HT1080 (cell line): ENCODE data around the gene PTK6. TPM values are rescaled to one million over a fixed set of nuclear protein-coding genes. Genes with fewer than 3 reads are reported as not detected.
"Not testable (repeated sequence)": the region's sequence is repeated elsewhere in the genome, so short reads cannot be mapped to it uniquely, and the experiment has no call there.

ENCODE experiments used
- DNase-seq: peaks from one replicate; pipeline ENCODE4 v3.0.0-alpha.2; 2015; ENCODE audit warnings: low read depth
- total RNA-seq: library from RNA; depleted of rRNA; stranded (reverse); fragments of >200 nt; shearing (Covaris generic); gene quantifications from 2 replicates; pipeline ENCODE4 v1.2.3, GENCODE V29; 2014

The PTK6 gene
- total RNA-seq, 1 experiment from 2014 or later, result not detected

- DNase-seq, result not testable (repeated sequence)
Measured at GRCh38 chr20:63559485-63560332, 22.5 kb upstream of the PTK6 start.

GRCh38 chr20:63558804-63559484 lies 21.8 kb upstream of the PTK6 start:
- DNase-seq, result no peak

DNA sequence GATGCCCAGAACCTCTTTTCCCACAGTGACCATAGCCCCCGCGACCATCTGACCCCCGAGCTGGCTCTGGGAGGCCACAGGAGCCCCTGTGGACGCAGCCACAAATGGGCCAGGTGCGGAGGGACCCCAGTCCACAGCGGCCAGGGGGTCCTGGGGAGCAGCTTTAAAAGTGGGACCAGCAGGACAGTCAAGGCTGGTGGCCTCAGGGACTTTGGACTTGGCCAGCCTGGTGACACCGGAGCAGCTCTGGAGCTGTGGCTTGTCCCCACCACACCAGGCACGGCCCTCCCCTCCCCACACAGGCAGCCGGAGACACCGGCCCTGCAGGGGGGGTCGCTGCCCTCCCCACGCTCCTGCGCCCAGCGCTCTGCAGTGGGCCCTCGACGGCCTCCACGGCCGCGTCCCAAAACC lies 20.3 kb upstream of the PTK6 start:
- no peak for DNase-seq

- no peak for DNase-seq
Measured at GRCh38 chr20:63556873-63557478, 19.8 kb upstream of the PTK6 start.

GRCh38 chr20:63555661-63556381 lies 18.6 kb upstream of the PTK6 start:
- DNase-seq, result no peak

DNA sequence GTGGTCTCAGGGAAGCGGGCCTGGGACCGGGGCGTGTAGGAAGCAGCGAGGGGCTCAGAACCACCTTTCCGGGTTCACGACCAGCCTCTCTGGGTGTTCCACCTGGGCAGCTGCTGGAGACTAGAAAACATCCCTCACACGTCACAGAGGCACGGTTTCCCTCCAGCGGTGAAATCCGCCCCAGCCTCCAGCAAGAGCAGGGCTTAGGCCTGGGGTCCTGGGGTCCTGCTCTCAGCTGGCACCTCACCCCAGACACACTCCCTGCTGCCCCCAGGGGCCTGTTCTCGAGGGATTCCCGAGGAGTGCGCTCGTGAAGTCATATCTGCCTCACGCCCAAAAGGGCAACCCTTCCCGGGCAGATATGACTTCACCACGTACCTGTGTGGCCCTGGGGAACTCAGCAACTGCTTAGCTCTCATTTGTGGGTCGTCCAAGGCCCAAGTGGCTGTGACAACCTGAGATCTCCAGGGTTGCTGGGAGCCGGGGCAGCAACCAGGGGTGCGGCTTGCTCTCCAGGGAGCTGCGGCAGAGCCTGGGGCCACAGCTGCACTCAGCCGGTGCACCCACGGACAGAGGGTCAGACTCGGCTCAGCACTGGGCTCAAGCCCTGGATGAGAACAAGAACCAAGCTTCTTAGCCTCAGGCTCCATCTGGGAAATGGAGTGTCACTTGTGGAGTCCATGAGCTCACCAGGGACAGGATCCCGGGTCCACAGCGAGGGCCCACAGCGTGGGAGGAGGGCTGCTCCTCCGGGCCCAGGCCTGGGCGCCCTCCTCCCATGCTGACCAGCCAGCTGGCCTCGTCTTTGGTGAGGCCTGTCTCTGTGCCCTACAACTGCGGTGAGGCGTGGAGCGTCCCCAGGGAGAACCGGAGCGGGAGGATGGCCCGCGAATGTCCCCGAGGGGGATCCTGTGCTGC lies 17.4 kb upstream of the PTK6 start:
- no peak for DNase-seq

GRCh38 chr20:63553933-63554290 lies 16.7 kb upstream of the PTK6 start, which contains the start of gene FNDC11:
Gene FNDC11, plus strand, starts transcription at chr20:63554159. Its CDS starts 1,505 bp downstream, at chr20:63555664.
- DNase-seq, result no peak

DNA sequence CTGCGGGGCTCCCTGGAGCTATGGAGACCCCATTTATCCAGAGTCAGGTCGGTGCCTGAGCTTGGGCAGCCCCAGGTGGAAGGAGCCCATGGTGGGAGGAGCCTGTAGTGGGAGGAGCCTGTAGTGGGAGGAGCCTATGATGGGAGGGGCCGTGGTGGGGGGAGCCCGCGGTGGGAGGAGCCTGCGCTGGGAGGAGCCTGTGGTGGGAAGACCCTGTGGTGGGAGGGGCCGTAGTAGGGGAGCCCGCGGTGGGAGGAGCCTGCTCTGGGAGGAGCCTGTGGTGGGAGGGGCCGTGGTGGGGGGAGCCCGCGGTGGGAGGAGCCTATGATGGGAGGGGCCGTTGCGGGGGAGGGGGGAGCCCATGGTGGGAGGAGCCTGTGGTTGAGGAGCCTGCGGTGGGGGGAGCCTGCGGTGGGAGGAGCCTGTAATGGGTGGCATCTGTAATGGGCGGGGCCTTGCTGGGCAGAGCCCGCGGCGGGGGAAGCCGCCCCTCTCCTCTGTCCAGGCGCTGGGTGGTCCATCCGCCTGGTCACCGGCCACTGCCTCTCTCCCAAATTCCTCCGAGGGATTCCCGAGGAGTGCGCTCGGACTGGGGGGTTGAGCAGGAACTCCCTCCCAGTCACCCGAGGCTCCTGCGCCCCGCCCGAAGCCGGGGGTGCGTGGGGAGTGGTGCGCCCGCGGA lies 16.2 kb upstream of the PTK6 start:
- DNase-seq, result no peak

DNA sequence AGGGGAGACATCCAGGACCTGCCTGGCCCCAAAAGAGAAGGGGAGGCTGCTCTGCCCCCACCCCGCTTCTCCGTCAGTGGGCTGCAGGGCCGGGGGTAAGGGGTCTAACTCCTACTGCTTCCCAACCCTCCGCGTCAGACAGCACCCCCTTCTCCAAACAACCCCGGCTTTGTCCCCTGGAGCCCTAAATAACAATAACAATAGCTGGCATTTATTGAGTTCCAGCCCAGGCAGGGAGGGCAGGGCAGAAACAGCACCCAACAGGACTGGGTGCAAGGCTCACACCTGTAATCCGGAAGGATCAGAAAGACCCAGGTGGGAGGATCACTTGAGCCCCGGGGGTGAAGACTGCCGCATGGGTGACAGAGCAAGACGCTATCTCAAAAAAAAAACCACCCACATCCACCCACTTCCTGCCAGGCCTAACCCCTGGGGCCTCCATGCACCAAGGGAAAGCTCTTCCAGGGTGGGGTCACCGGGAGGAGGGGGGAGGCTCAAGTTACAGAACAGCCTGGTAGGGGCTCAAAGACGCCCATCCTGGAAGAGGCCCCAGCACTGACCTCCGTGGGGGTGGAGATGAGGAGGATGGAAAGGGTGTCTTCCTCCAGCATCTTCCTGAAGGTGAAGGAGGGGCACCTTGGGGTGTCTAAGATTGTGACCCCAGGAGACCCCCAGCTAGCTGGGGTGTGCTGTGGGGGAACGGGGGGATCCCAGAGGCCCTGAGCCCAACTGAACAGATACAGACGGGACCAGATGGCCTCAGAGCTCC lies 15.5 kb upstream of the PTK6 start:
- no peak for DNase-seq

- no peak for DNase-seq
Measured at GRCh38 chr20:63551068-63551467, 13.9 kb upstream of the PTK6 start.

GRCh38 chr20:63549679-63550282 lies 12.6 kb upstream of the PTK6 start:
- DNase-seq, result no peak

GRCh38 chr20:63549019-63549418 lies 11.8 kb upstream of the PTK6 start:
- DNase-seq, result no peak

DNA sequence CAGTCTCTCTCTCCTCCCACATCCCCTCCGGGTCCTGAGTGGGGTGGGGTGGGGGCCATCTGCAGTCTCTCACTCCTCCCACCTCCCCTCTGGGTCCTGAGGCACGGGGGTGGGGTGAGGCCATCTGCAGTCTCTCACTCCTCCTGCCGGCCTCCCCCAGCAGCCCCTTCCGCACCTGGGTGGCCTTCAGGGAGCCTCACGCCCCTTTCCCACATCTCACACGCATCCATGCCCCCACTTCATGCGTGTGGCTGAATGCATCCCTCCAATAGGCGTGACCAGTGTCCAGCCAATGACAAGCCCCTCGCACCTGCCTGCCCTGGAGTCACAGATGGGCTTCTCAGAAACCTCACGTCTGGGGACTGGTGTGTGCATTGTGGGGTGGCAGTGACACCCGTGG lies 11.4 kb upstream of the PTK6 start:
- no peak for DNase-seq

GRCh38 chr20:63547725-63548480 lies 10.7 kb upstream of the PTK6 start, which contains the start of gene SRMS:
Gene SRMS, minus strand, starts transcription at chr20:63547749. Its CDS starts 286 bp downstream, at chr20:63547463.
- DNase-seq, result no peak

DNA sequence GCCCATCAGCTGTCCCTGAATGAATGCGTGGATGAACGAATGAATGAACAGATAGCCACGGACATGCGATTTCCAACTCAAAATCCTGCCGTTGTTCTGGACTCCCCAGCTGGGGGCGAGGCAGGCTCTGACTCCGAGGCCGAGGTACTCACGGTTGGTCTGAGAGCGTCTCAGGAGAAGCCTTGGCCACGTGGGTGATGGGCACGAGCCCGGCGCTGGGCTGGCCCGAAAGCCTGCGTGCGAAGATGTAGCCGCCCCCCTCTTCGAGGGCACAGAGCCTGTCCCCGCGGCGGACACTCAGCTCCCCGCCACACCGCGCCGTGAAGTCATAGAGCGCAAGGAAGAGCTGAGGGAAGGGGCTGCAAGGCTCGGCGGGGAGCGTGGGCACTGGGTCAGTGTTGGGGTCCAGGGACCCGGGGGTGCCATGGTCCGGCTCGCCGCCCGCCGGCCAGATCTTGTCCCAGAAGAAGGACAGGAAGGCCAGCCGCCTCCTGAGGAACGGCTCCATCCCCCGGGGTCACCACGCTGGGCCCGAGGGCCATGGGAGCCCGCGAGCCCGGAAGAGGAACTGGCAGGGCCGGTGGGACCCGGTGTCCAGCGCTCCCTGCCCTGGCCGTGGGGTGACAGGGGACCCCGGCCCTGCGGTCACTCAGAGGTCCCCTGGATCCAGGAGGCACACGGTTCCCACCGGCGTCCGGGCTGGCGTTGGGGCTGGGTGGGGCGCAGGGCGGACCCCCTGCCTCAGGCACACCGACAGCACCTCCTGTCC lies 10.0 kb upstream of the PTK6 start:
- no peak for DNase-seq

DNA sequence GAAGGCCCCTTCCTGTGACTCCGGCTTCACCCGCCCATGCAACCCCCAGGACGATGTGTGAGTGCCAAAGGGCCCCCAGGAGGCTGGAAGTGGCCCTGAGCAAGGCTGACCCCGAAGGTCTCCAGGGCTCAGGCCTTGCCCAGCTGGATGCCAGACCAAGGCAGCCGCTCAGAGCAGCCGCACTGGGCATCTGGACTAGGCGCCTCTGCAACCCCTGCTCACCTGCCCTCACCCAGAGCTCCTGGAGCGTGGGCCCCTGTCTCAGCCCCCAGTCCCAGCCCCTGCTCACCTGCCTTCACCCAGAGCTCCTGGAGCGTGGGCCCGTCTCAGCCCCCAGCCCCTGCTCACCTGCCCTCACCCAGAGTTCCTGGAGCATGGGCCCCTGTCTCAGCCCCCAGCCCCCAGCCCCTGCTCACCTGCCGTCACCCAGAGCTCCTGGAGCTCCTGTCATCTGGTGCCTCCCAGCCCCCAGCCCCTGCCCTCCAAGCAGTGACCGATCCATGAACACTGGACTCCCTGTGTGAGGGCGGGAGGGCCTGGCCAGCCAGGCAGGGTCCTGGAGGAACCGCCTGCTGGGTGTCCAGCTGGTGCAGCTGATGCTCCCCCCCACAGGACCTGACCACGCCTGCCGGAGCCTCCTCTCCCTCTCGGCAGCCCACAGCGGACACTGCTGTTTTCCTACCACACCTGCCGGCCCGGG lies 9.2 kb upstream of the PTK6 start:
- no peak for DNase-seq
